Fibroblast of peridontal ligament (primary cell): ENCODE measurements around the gene FKBP11.

Experiments used
- DNase-seq: peaks from one replicate; pipeline ENCODE4 v3.0.0-alpha.2; 2010; ENCODE audit errors: extremely low read depth

FKBP11 gene

GRCh38 chr12:48925304-48926011, at the start of gene FKBP11:
Gene FKBP11, minus strand, starts transcription at chr12:48925492. Its CDS starts 64 bp downstream, at chr12:48925428.
- peak; percentile 38 for DNase-seq

- peak; percentile 46 for DNase-seq
These were observed 48.8 kb upstream of the FKBP11 start for GRCh38 chr12:48973941-48974673.

- peak; percentile 29 for DNase-seq
These were observed 48.2 kb upstream of the FKBP11 start for GRCh38 chr12:48973531-48973930.

- no peak for DNase-seq
These were observed 47.7 kb upstream of the FKBP11 start for GRCh38 chr12:48972952-48973483.

- no peak for DNase-seq
These were observed 47.1 kb upstream of the FKBP11 start for GRCh38 chr12:48972213-48972951.

- DNase-seq, result no peak
These were observed 45.5 kb upstream of the FKBP11 start for GRCh38 chr12:48970702-48971334.

- DNase-seq, result no peak
These were observed 44.8 kb upstream of the FKBP11 start for GRCh38 chr12:48969833-48970701.

GRCh38 chr12:48969160-48969771, 44.0 kb upstream of the FKBP11 start:
- DNase-seq, result no peak

GRCh38 chr12:48968467-48968866, 43.2 kb upstream of the FKBP11 start:
- no peak for DNase-seq

GRCh38 chr12:48967991-48968390, 42.7 kb upstream of the FKBP11 start:
- DNase-seq, result no peak

- DNase-seq, result no peak
These were observed 41.0 kb upstream of the FKBP11 start for GRCh38 chr12:48966177-48966895.

GRCh38 chr12:48965298-48965838, 40.1 kb upstream of the FKBP11 start:
- peak; percentile 51 for DNase-seq

- no peak for DNase-seq
These were observed 36.5 kb upstream of the FKBP11 start for GRCh38 chr12:48961801-48962200.

- DNase-seq, result no peak
These were observed 36.0 kb upstream of the FKBP11 start for GRCh38 chr12:48961331-48961730.

- no peak for DNase-seq
These were observed 35.5 kb upstream of the FKBP11 start for GRCh38 chr12:48960834-48961233.

- no peak for DNase-seq
These were observed 32.7 kb upstream of the FKBP11 start for GRCh38 chr12:48958049-48958388.

- peak; percentile 82 for DNase-seq
These were observed 32.1 kb upstream of the FKBP11 start, which contains the start of gene ARF3 for GRCh38 chr12:48957141-48958048. Gene ARF3, minus strand, starts transcription at chr12:48957487. Its CDS starts 16,392 bp downstream, at chr12:48941095.
